Astrocyte (in vitro differentiated cells and primary cell): ENCODE measurements around the gene PDZD7. TPM values are rescaled to one million over a fixed set of nuclear protein-coding genes. Genes with fewer than 3 reads are reported as not detected.

ENCODE experiments used
- DNase-seq: peaks from one replicate; pipeline ENCODE4 v3.0.0-alpha.2; 2010; ENCODE audit warnings: low read depth
- FAIRE-seq: peaks from 2 replicates; lab custom pipeline; 2011; peaks lifted over from hg19 to GRCh38; lab: Jason Lieb, UNC
- H2AFZ ChIP-seq: 2 replicates; pipeline ENCODE4 v1.6.0; 2012; ENCODE audit warnings: low read depth, low read length, inconsistent platforms
- H3K27ac ChIP-seq: 2 replicates; pipeline ENCODE4 v1.5.1; 2011; ENCODE audit warnings: low read depth, low read length, inconsistent platforms
- H3K27me3 ChIP-seq: 2 replicates; pipeline ENCODE4 v1.6.0; 2011; ENCODE audit warnings: low read length, inconsistent platforms; ENCODE audit not compliant: insufficient read depth
- H3K36me3 ChIP-seq: 2 replicates; pipeline ENCODE4 v1.5.1; 2011; ENCODE audit warnings: low read length, inconsistent platforms; ENCODE audit not compliant: insufficient read depth
- H3K4me1 ChIP-seq: 2 replicates; pipeline ENCODE4 v1.5.1; 2011; ENCODE audit warnings: low read length, inconsistent platforms; ENCODE audit not compliant: insufficient read depth
- H3K4me2 ChIP-seq: 2 replicates; pipeline ENCODE4 v1.6.0; 2012; ENCODE audit warnings: low read length, inconsistent platforms
- H3K4me3 ChIP-seq: 2 replicates; pipeline ENCODE4 v1.5.1; 2011; ENCODE audit warnings: low read depth, mild to moderate bottlenecking, low read length, inconsistent platforms; ENCODE audit not compliant: insufficient read depth
- H3K79me2 ChIP-seq: 2 replicates; pipeline ENCODE4 v1.6.0; 2012; ENCODE audit warnings: mild to moderate bottlenecking, low read length, inconsistent platforms; ENCODE audit not compliant: insufficient read depth
- H3K9ac ChIP-seq: 2 replicates; pipeline ENCODE4 v1.6.0; 2012; ENCODE audit warnings: mild to moderate bottlenecking, low read length, inconsistent platforms
- H3K9me3 ChIP-seq: 2 replicates; pipeline ENCODE4 v1.5.1; 2012; ENCODE audit warnings: low read depth, mild to moderate bottlenecking, low read length, inconsistent platforms; ENCODE audit not compliant: insufficient read depth
- H4K20me1 ChIP-seq: 2 replicates; pipeline ENCODE4 v1.6.0; 2012; ENCODE audit warnings: low read length, inconsistent platforms; ENCODE audit not compliant: insufficient read depth
- H3K27ac Mint-ChIP-seq: one replicate; pipeline ENCODE4 v1.8.0; 2021; ENCODE audit warnings: mild to moderate bottlenecking, mixed read lengths; ENCODE audit not compliant: unreplicated experiment
- H3K27me3 Mint-ChIP-seq: one replicate; pipeline ENCODE4 v1.8.0; 2021; ENCODE audit warnings: low read depth, mixed read lengths; ENCODE audit not compliant: unreplicated experiment
- H3K36me3 Mint-ChIP-seq: one replicate; pipeline ENCODE4 v1.8.0; 2021; ENCODE audit warnings: low read depth, mixed read lengths; ENCODE audit not compliant: unreplicated experiment
- H3K4me1 Mint-ChIP-seq: one replicate; pipeline ENCODE4 v1.8.0; 2021; ENCODE audit warnings: low read depth, mixed read lengths; ENCODE audit not compliant: unreplicated experiment
- H3K4me3 Mint-ChIP-seq: one replicate; pipeline ENCODE4 v1.8.0; 2021; ENCODE audit warnings: mild to moderate bottlenecking, moderate library complexity, mixed read lengths; ENCODE audit not compliant: unreplicated experiment
- H3K9me3 Mint-ChIP-seq: one replicate; pipeline ENCODE4 v1.8.0; 2021; ENCODE audit warnings: mild to moderate bottlenecking, mixed read lengths; ENCODE audit not compliant: unreplicated experiment
- CTCF ChIP-seq: IDR thresholded peaks from 2 replicates; pipeline ENCODE4 v1.5.1; 2011; ENCODE audit warnings: low read depth, mild to moderate bottlenecking, inconsistent platforms, low read length, moderate library complexity; ENCODE audit not compliant: insufficient read depth
- EZH2 ChIP-seq: IDR thresholded peaks from 2 replicates; pipeline ENCODE4 v1.6.1; 2012; ENCODE audit warnings: mild to moderate bottlenecking, low read length, inconsistent platforms; ENCODE audit not compliant: insufficient read depth
- total RNA-seq: library from RNA; stranded (reverse); gene quantifications from 2 replicates; pipeline ENCODE4 v1.2.1, GENCODE V29; 2021

PDZD7 gene
- total RNA-seq, 1 donor from 2014 or later: 4.5 TPM

- Mint-ChIP-seq H3K36me3 (peaks cover 6% of the 10 kb centered on the region), H3K9me3 (peaks cover 4% of the 10 kb centered on the region), H3K4me3 (peak overlapping the region; percentile 88), H3K27ac (peak overlapping the region; percentile 91), H3K4me1 (peaks cover 13% of the 10 kb centered on the region), H3K27me3 (no peaks in the 10 kb centered on the region)
- H3K36me3 ChIP-seq: peaks cover 6% of the 10 kb centered on the region
- FAIRE-seq (no peak), DNase-seq (peak; percentile 74)
- peak overlapping the region; percentile 82 for H2AFZ ChIP-seq
- peak overlapping the region; percentile 94 for H3K9ac ChIP-seq
- peak overlapping the region; percentile 89 for H3K4me3 ChIP-seq
- no peaks in the 10 kb centered on the region for H3K9me3 ChIP-seq
- H3K27ac ChIP-seq: peak overlapping the region; percentile 94
- peaks cover 36% of the 10 kb centered on the region for H3K4me1 ChIP-seq
- no peaks in the 10 kb centered on the region for H3K27me3 ChIP-seq
- H3K4me2 ChIP-seq: peak overlapping the region; percentile 93
- H3K79me2 ChIP-seq: peaks cover 42% of the 10 kb centered on the region
- H4K20me1 ChIP-seq: peaks cover 25% of the 10 kb centered on the region
- TF ChIP-seq CTCF (no peak), EZH2 (no peak)
These were observed 32.5 kb downstream of the PDZD7 start for GRCh38 chr10:100998183-100998990.

- peaks cover 17% of the 10 kb centered on the region for H4K20me1 ChIP-seq
- Mint-ChIP-seq H3K4me1 (peaks cover 13% of the 10 kb centered on the region), H3K36me3 (peaks cover 6% of the 10 kb centered on the region), H3K27me3 (no peaks in the 10 kb centered on the region), H3K9me3 (peaks cover 4% of the 10 kb centered on the region), H3K27ac (peak overlapping the region; percentile 75), H3K4me3 (peak overlapping the region; percentile 91)
- no peaks in the 10 kb centered on the region for H3K9me3 ChIP-seq
- H3K27me3 ChIP-seq: no peaks in the 10 kb centered on the region
- peaks cover 34% of the 10 kb centered on the region for H3K79me2 ChIP-seq
- H3K4me3 ChIP-seq: peak overlapping the region; percentile 89
- no peak for TF ChIP-seq EZH2
- peak; percentile 57 for TF ChIP-seq CTCF
- peak overlapping the region; percentile 93 for H3K4me2 ChIP-seq
- DNase-seq: peak; percentile 37
- peaks cover 36% of the 10 kb centered on the region for H3K4me1 ChIP-seq
- H2AFZ ChIP-seq: peak overlapping the region; percentile 82
- H3K9ac ChIP-seq: peak overlapping the region; percentile 94
- FAIRE-seq: no peak
- peak overlapping the region; percentile 94 for H3K27ac ChIP-seq
- peaks cover 5% of the 10 kb centered on the region for H3K36me3 ChIP-seq
These were observed 33.4 kb downstream of the PDZD7 start for GRCh38 chr10:100997360-100998182.
